ENCODE measurements around the gene SLC25A21.

SLC25A21 gene

DNA sequence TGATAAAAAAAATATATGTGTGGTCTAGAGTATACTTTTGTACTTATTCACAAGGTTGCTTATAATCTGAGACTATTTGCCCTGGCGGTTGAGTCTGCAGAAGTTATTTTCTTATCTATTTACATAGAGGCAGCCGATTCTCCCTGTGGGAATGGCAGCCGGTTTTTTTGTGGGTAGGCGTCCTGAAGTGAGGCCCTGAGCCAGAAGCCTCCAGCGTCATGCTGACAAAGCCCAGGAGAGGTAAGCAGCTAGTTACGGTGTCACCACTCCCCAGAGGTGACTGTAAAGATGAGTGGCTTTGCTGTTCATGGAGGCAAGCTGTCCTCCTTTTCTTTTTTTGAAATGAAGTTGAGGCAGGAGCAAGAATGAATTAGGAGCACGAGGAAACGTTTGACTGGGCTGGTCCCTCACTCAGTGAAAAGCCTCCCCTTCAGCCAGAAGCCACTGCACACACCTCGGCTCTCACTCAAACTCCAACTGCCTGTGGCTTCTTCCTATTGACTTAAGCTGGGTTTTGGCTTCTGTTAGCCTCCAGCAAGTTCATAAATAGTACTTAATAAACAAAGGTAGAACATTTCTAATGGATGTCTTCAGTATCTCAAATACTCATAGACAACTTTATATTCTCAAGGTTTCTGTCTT, 489.2 kb downstream of the SLC25A21 start:
- TF ChIP-seq, protein P1, sequence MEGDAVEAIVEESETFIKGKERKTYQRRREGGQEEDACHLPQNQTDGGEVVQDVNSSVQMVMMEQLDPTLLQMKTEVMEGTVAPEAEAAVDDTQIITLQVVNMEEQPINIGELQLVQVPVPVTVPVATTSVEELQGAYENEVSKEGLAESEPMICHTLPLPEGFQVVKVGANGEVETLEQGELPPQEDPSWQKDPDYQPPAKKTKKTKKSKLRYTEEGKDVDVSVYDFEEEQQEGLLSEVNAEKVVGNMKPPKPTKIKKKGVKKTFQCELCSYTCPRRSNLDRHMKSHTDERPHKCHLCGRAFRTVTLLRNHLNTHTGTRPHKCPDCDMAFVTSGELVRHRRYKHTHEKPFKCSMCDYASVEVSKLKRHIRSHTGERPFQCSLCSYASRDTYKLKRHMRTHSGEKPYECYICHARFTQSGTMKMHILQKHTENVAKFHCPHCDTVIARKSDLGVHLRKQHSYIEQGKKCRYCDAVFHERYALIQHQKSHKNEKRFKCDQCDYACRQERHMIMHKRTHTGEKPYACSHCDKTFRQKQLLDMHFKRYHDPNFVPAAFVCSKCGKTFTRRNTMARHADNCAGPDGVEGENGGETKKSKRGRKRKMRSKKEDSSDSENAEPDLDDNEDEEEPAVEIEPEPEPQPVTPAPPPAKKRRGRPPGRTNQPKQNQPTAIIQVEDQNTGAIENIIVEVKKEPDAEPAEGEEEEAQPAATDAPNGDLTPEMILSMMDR (IDR thresholded peaks at IDR 0.05; ENCODE audit: low read depth, low read length): no peak
- DNase-seq (ENCODE audit: extremely low read depth, low read depth): no peak

DNA sequence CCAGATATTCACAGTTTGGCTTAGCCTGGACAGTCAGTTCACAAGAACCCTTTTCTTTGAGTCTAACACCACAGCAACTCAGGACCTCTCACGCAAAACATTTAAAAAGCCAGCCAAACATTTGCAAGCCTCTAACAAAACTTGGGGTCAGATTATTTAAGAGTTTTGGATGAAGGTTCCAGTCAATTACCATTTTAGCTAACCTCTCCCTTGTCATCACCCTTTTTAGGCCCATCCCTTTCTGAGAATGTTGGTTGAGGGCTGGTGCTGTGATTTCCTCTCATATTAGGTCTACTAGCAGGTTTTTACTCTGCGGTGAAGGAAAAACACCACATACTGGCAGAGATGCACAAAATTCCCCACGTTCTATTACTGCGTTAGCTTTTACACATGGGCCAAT, 490.1 kb downstream of the SLC25A21 start:
- TF ChIP-seq, protein P1 (IDR thresholded peaks at IDR 0.05; ENCODE audit: low read depth, low read length): no peak
- no peak for DNase-seq (ENCODE audit: extremely low read depth, low read depth)

- DNase-seq (ENCODE audit: extremely low read depth, low read depth): no peak
- TF ChIP-seq, protein P1 (IDR thresholded peaks at IDR 0.05; ENCODE audit: low read depth, low read length): no peak
These were observed 496.2 kb downstream of the SLC25A21 start for GRCh38 chr14:36676236-36676635.

DNA sequence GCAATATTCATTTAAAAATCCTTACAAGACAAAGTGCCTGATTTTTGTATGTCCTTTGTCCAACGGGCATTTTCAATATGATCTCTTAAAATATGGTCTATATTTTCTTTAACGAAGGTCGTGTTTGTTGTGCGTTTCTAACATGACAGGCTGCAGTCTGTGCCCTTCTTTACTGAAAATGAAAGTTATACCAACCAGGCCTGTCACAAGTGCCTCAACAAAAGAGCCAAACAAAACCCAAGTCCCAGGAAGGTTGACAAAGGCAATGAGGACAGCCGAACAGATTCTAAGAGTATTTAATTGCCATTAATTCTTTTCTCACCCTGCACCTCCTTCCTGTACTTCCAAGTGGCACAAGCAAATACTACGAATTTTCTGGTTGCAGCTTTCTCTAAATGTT, 496.8 kb downstream of the SLC25A21 start:
- DNase-seq (ENCODE audit: extremely low read depth, low read depth): no peak
- TF ChIP-seq, protein P1 (IDR thresholded peaks at IDR 0.05; ENCODE audit: low read depth, low read length): no peak

- TF ChIP-seq, protein P1 (IDR thresholded peaks at IDR 0.05; ENCODE audit: low read depth, low read length): no peak
- no peak for DNase-seq (ENCODE audit: extremely low read depth, low read depth)
These were observed 497.7 kb downstream of the SLC25A21 start for GRCh38 chr14:36674659-36675058.

DNA sequence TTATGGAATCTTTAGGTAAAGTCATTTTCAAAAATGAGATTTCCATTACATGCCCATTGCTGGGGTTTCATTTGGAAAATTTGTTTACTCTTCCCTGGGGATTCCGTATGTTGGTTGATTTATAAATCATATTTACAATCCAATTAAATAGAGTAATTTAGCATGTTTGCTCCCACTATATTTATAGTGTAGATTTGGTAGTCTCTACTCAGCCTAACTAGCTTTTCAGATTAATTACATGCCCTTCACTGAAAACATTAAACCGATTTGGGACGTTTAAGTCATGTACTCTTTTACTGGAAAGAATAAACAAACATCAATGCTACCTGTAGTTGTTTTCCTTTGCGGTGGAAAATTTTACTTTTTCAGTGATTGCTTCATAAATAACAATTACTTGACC, 500.3 kb downstream of the SLC25A21 start:
- TF ChIP-seq, protein P1 (IDR thresholded peaks at IDR 0.05; ENCODE audit: low read depth, low read length): no peak
- no peak for DNase-seq (ENCODE audit: extremely low read depth, low read depth)

DNA sequence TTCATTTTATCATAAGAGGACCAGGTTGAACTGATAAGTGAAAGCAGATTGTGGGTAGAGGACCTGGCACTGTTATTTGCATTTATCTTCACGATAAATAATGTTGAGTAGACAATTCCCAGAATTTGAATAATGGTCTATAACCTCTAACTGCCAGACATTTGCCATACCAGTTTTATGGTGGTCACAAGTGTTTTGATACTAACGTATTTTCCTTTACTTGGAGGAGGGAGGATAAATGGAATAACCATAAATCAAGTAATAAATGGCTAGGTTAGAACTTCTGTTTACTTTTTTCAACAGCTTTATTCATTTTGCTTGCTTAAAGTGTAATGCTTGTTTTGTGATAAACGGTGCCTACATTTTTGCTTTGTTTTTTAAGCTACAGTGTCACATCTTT, 501.3 kb downstream of the SLC25A21 start:
- TF ChIP-seq, protein P1 (IDR thresholded peaks at IDR 0.05; ENCODE audit: low read depth, low read length): no peak
- no peak for DNase-seq (ENCODE audit: extremely low read depth, low read depth)

Measured in AG09319 (cell line).